Pancreas (tissue), 10 donors: ENCODE data around the gene MMP12. TPM values are rescaled to one million over a fixed set of nuclear protein-coding genes. Genes with fewer than 3 reads are reported as not detected.

Experiments used
- ATAC-seq, 4 donors: fragments of 200-7000 bp; cut with Tn5 transposase; one replicate each; pipeline versions ENCODE4 v1.8.0 to v1.9.1; 2020; ENCODE audit warnings: mild to moderate bottlenecking in 4 of 4, moderate library complexity in 4 of 4
- DNase-seq, 6 donors: peaks; one replicate each; pipeline ENCODE4 v3.0.0-alpha.2; 2020
- FAIRE-seq: peaks from 2 replicates; lab custom pipeline; 2012; peaks lifted over from hg19 to GRCh38; lab: Jason Lieb, UNC
- H3K27ac ChIP-seq, 4 donors: fragments of 200-600 bp; sonication (generic); 1 replicate in 3 of 4; 2 replicates in 1 of 4; pipeline versions ENCODE4 v1.5.0 to v1.8.0; 2020
- H3K27me3 ChIP-seq, 4 donors: fragments of 200-600 bp; one replicate each; pipeline ENCODE4 v1.8.0; 2021
- H3K36me3 ChIP-seq, 3 donors: fragments of 200-600 bp; sonication (generic) in 1 of 3; one replicate each; pipeline versions ENCODE4 v1.5.0 to v1.8.0; 2020 to 2021
- H3K4me1 ChIP-seq, 3 donors: fragments of 200-600 bp; one replicate each; pipeline ENCODE4 v1.8.0; 2021
- H3K4me3 ChIP-seq, 4 donors: fragments of 200-600 bp; sonication (generic) in 2 of 4; one replicate each; pipeline versions ENCODE4 v1.5.0 to v1.8.0; 2020 to 2021
- H3K9me3 ChIP-seq, 4 donors: fragments of 200-600 bp; one replicate each; pipeline ENCODE4 v1.8.0; 2021
- WGBS, 2 donors: extraction: QIAGEN DNeasy Blood & Tissue Kit; methylation state at CpG; one replicate each; pipeline ENCODE4 v1.1.7; 2013; 5-methylcytosine and 5-hydroxymethylcytosine counted together
- intact Hi-C, 3 donors: fragments of 100-400 bp; cut with DNase I; formaldehyde crosslinking; loops; one replicate each; pipeline versions ENCODE4 v1.11.1 to v1.14.2; 2022
- polyA plus RNA-seq, 2 donors: library from polyadenylated mRNA; stranded (reverse); fragments of 200-250 nt; gene quantifications; one replicate each; pipeline ENCODE4 v1.2.3, GENCODE V29; 2013
- total RNA-seq, 6 donors: library from RNA; stranded (reverse); fragmentation: NEBNext Ultra II Directional in 4 of 6; extraction: Animal tissue kit (Norgen Biotek cat#: 25700) in 4 of 6; gene quantifications; one replicate each; pipeline versions ENCODE4 v1.2.1 to v1.2.4, GENCODE V29; 2021 to 2023
- TF ChIP-seq, protein P1 (sequence below), 4 donors: fragments of 200-600 bp; sonication (generic) in 3 of 4; IDR thresholded peaks; one replicate each; pipeline versions ENCODE4 v1.5.0 to v1.8.0; 2021; ENCODE audit warnings: antibody characterized with exemption in 4 of 4
- donor health status: healthy with polysubstance abuse.
- donor health status: DM: no; HTN: no; CAD: no; lungs with moderate emphysema.
- donor health status: DM: no; HTN: no; CAD: no.
- donor health status: control.
- donor health status: control.
- donor health status: Bipolar disorder and iron deficiency.
- donor health status: DM: yes; HTN: yes; CAD: no.
- donor health status: DM: no; HTN: no; CAD: no.
- donor health status: DM: no; HTN: no; CAD: no.
- donor health status: DM: yes; HTN: yes; CAD: no.

MMP12 gene
- total and polyA plus RNA-seq, 8 donors, result 0.12 to 0.19 TPM; not detected in 6

DNA sequence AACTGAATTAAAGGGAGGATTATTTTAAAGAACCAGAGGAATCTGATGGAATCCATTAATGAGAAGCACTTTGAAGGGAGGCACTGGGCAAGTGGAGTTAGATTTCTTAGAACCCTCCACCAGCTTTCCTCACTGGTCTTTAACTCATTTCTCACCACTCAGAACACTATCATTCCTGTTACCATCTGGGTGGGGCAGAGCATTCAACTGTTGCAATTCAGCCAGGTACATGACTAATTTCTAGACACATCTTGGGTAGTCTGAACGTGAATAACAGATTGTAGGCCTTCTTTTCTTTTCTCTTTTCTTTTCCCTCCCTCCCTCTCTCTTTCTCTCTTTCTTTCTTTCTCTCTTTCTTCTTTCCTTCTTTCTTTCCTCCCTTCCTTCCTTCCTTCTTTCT, 61.3 kb downstream of the MMP12 start:
- H3K9me3 ChIP-seq, result no peaks in the 10 kb centered on the region
- peaks cover 0 to 5% (median 0%) of the 10 kb centered on the region in 4 donors for H3K27me3 ChIP-seq
- no peak overlapping the region for H3K4me3 ChIP-seq
- H3K4me1 ChIP-seq, result no peaks in the 10 kb centered on the region
- TF ChIP-seq, protein P1, sequence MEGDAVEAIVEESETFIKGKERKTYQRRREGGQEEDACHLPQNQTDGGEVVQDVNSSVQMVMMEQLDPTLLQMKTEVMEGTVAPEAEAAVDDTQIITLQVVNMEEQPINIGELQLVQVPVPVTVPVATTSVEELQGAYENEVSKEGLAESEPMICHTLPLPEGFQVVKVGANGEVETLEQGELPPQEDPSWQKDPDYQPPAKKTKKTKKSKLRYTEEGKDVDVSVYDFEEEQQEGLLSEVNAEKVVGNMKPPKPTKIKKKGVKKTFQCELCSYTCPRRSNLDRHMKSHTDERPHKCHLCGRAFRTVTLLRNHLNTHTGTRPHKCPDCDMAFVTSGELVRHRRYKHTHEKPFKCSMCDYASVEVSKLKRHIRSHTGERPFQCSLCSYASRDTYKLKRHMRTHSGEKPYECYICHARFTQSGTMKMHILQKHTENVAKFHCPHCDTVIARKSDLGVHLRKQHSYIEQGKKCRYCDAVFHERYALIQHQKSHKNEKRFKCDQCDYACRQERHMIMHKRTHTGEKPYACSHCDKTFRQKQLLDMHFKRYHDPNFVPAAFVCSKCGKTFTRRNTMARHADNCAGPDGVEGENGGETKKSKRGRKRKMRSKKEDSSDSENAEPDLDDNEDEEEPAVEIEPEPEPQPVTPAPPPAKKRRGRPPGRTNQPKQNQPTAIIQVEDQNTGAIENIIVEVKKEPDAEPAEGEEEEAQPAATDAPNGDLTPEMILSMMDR (IDR thresholded peaks at IDR 0.05), result no peak
- H3K27ac ChIP-seq, result no peak overlapping the region
- FAIRE-seq, result no peak
- 77 to 79% methylated on average over 1 of the region's 1 CpG for WGBS, 2 donors
- no peaks in the 10 kb centered on the region for H3K36me3 ChIP-seq
- no peak for ATAC-seq
- intact Hi-C loops, result no loop called here
- DNase-seq, result no peak

Other genes with a start within 250 kb of the MMP12 start
- not detected for gene MMP20, start 249.7 kb downstream of the MMP12 start, total RNA-seq
- not detected for gene MMP20, start 249.7 kb downstream of the MMP12 start, polyA plus RNA-seq
- gene MMP27, start 169.2 kb downstream of the MMP12 start, total RNA-seq, result under 1 TPM in 1 of 6 donors, not detected in 5; 0.09 TPM
- not detected for gene MMP27, start 169.2 kb downstream of the MMP12 start, polyA plus RNA-seq
- gene MMP8, start 150.0 kb downstream of the MMP12 start, total RNA-seq, result under 1 TPM in 1 of 6 donors, not detected in 5; 0.15 TPM
- gene MMP8, start 150.0 kb downstream of the MMP12 start, polyA plus RNA-seq, result under 1 TPM; 0.05 to 0.08 TPM
- 1 to 10 TPM in 1 of 6 donors, under 1 TPM in 5; 0.09 to 2.9 (median 0.24) TPM for gene MMP10, start 94.4 kb downstream of the MMP12 start, total RNA-seq
- gene MMP10, start 94.4 kb downstream of the MMP12 start, polyA plus RNA-seq, result under 1 TPM in 1 of 2 donors, not detected in 1; 0.40 TPM
- gene MMP1, start 76.8 kb downstream of the MMP12 start, total RNA-seq, result 1 to 10 TPM in 1 of 6 donors, under 1 TPM in 5; 0.20 to 1.4 (median 0.52) TPM
- gene MMP1, start 76.8 kb downstream of the MMP12 start, polyA plus RNA-seq, result 1 to 10 TPM in 1 of 2 donors, not detected in 1; 1.7 TPM
- under 1 TPM in 1 of 6 donors, not detected in 5; 0.16 TPM for gene MMP3, start 31.4 kb downstream of the MMP12 start, total RNA-seq
- gene MMP3, start 31.4 kb downstream of the MMP12 start, polyA plus RNA-seq, result under 1 TPM in 1 of 2 donors, not detected in 1; 0.05 TPM
- gene MMP13, start 80.8 kb upstream of the MMP12 start, total RNA-seq, result under 1 TPM in 2 of 6 donors, not detected in 4; 0.09 to 0.12 TPM
- gene MMP13, start 80.8 kb upstream of the MMP12 start, polyA plus RNA-seq, result not detected
- 1 to 10 TPM; 6.7 to 9.9 (median 9.4) TPM for gene DCUN1D5, start 217.2 kb upstream of the MMP12 start, total RNA-seq
- 1 to 10 TPM; 5.8 to 8.1 TPM for gene DCUN1D5, start 217.2 kb upstream of the MMP12 start, polyA plus RNA-seq
- gene DYNC2H1, start 234.4 kb upstream of the MMP12 start, total RNA-seq, result 10 to 100 TPM in 2 of 6 donors, 1 to 10 TPM in 4; 6.6 to 11.0 (median 7.8) TPM
- gene DYNC2H1, start 234.4 kb upstream of the MMP12 start, polyA plus RNA-seq, result 10 to 100 TPM in 1 of 2 donors, 1 to 10 TPM in 1; 8.8 to 15.2 TPM